ENCODE results near the gene ADAMTS17.

The ADAMTS17 gene

GRCh38 chr15:100235030-100235617 lies 106.7 kb downstream of the ADAMTS17 start:
- H3K79me1 ChIP-seq (ENCODE audit: low read length), result no peaks in the 10 kb centered on the region
- no peak overlapping the region for H3K18ac ChIP-seq (ENCODE audit: low read length)
- H3K4me1 ChIP-seq (ENCODE audit: control insufficient read depth in 1 of 2, insufficient read depth in 2 of 2, low read length in 2 of 2), result no peaks in the 10 kb centered on the region
- H3K9me3 ChIP-seq (ENCODE audit: insufficient read depth, low read depth, low read length), result no peaks in the 10 kb centered on the region
- no peaks in the 10 kb centered on the region for H3K27me3 ChIP-seq (ENCODE audit: insufficient read depth, low read length)
- no peak overlapping the region for H4K91ac ChIP-seq (ENCODE audit: low read depth, low read length)
- no peak overlapping the region for H3K27ac ChIP-seq (ENCODE audit: low read depth, low read length)
- no peak overlapping the region for H2BK5ac ChIP-seq (ENCODE audit: low read depth, low read length, poor library complexity)
- H3K9ac ChIP-seq (ENCODE audit: low read length), result no peak overlapping the region
- H3K23ac ChIP-seq (ENCODE audit: low read length), result no peak overlapping the region
- no peak overlapping the region for H3K14ac ChIP-seq (ENCODE audit: low read length)
- H2BK120ac ChIP-seq (ENCODE audit: insufficient read depth, low read length, poor library complexity), result no peak overlapping the region
- DNase-seq, result no peak
- no peak overlapping the region for H3K4me3 ChIP-seq (ENCODE audit: low read depth, low read length)
- no peaks in the 10 kb centered on the region for H3K79me2 ChIP-seq (ENCODE audit: control insufficient read depth, insufficient read depth, low read length, poor library complexity)
- no peak overlapping the region for H2AFZ ChIP-seq (ENCODE audit: insufficient read depth, low read length, poor library complexity)
- no peak overlapping the region for H3K4ac ChIP-seq (ENCODE audit: low read depth, low read length)
- no peaks in the 10 kb centered on the region for H3K36me3 ChIP-seq (ENCODE audit: control insufficient read depth in 1 of 2, insufficient read depth in 2 of 2, low read length in 2 of 2)
- no peak overlapping the region for H3K4me2 ChIP-seq (ENCODE audit: low read length)
- no peak overlapping the region for H2BK12ac ChIP-seq (ENCODE audit: low read length)
- WGBS (ENCODE audit: extremely low coverage, insufficient coverage, insufficient read length), result no CpG with 5 or more reads among the region's 15 CpGs
- H4K12ac ChIP-seq (ENCODE audit: low read depth, low read length), result no peak overlapping the region
- no peak overlapping the region for H4K8ac ChIP-seq (ENCODE audit: low read depth, low read length)
- H2AK5ac ChIP-seq (ENCODE audit: low read length), result no peak overlapping the region

GRCh38 chr15:100234158-100235029 lies 107.4 kb downstream of the ADAMTS17 start:
- H3K18ac ChIP-seq (ENCODE audit: low read length), result no peak overlapping the region
- no peak overlapping the region for H3K4me3 ChIP-seq (ENCODE audit: low read depth, low read length)
- no peak overlapping the region for H4K12ac ChIP-seq (ENCODE audit: low read depth, low read length)
- WGBS (ENCODE audit: extremely low coverage, insufficient coverage, insufficient read length), result no CpG with 5 or more reads among the region's 20 CpGs
- no peak overlapping the region for H4K91ac ChIP-seq (ENCODE audit: low read depth, low read length)
- H3K27ac ChIP-seq (ENCODE audit: low read depth, low read length), result no peak overlapping the region
- H3K4ac ChIP-seq (ENCODE audit: low read depth, low read length), result no peak overlapping the region
- no peak overlapping the region for H3K14ac ChIP-seq (ENCODE audit: low read length)
- no peaks in the 10 kb centered on the region for H3K9me3 ChIP-seq (ENCODE audit: insufficient read depth, low read depth, low read length)
- no peak overlapping the region for H3K9ac ChIP-seq (ENCODE audit: low read length)
- H4K8ac ChIP-seq (ENCODE audit: low read depth, low read length), result no peak overlapping the region
- H3K79me2 ChIP-seq (ENCODE audit: control insufficient read depth, insufficient read depth, low read length, poor library complexity), result no peaks in the 10 kb centered on the region
- H2BK12ac ChIP-seq (ENCODE audit: low read length), result no peak overlapping the region
- H2BK120ac ChIP-seq (ENCODE audit: insufficient read depth, low read length, poor library complexity), result no peak overlapping the region
- H3K4me2 ChIP-seq (ENCODE audit: low read length), result no peak overlapping the region
- no peak overlapping the region for H2AK5ac ChIP-seq (ENCODE audit: low read length)
- no peak overlapping the region for H3K23ac ChIP-seq (ENCODE audit: low read length)
- no peak overlapping the region for H2BK5ac ChIP-seq (ENCODE audit: low read depth, low read length, poor library complexity)
- no peaks in the 10 kb centered on the region for H3K36me3 ChIP-seq (ENCODE audit: control insufficient read depth in 1 of 2, insufficient read depth in 2 of 2, low read length in 2 of 2)
- no peaks in the 10 kb centered on the region for H3K27me3 ChIP-seq (ENCODE audit: insufficient read depth, low read length)
- no peak overlapping the region for H2AFZ ChIP-seq (ENCODE audit: insufficient read depth, low read length, poor library complexity)
- DNase-seq, result no peak
- no peaks in the 10 kb centered on the region for H3K79me1 ChIP-seq (ENCODE audit: low read length)
- H3K4me1 ChIP-seq (ENCODE audit: control insufficient read depth in 1 of 2, insufficient read depth in 2 of 2, low read length in 2 of 2), result no peaks in the 10 kb centered on the region

GRCh38 chr15:100230784-100231183 lies 111.0 kb downstream of the ADAMTS17 start:
- H3K23ac ChIP-seq (ENCODE audit: low read length), result no peak overlapping the region
- H3K36me3 ChIP-seq (ENCODE audit: control insufficient read depth in 1 of 2, insufficient read depth in 2 of 2, low read length in 2 of 2), result no peaks in the 10 kb centered on the region
- no peaks in the 10 kb centered on the region for H3K79me1 ChIP-seq (ENCODE audit: low read length)
- H3K18ac ChIP-seq (ENCODE audit: low read length), result no peak overlapping the region
- no peak for DNase-seq
- H2BK5ac ChIP-seq (ENCODE audit: low read depth, low read length, poor library complexity), result no peak overlapping the region
- no peak overlapping the region for H4K12ac ChIP-seq (ENCODE audit: low read depth, low read length)
- no peak overlapping the region for H2AFZ ChIP-seq (ENCODE audit: insufficient read depth, low read length, poor library complexity)
- no peak overlapping the region for H4K8ac ChIP-seq (ENCODE audit: low read depth, low read length)
- no peak overlapping the region for H2BK120ac ChIP-seq (ENCODE audit: insufficient read depth, low read length, poor library complexity)
- H3K79me2 ChIP-seq (ENCODE audit: control insufficient read depth, insufficient read depth, low read length, poor library complexity), result no peaks in the 10 kb centered on the region
- H3K4me1 ChIP-seq (ENCODE audit: control insufficient read depth in 1 of 2, insufficient read depth in 2 of 2, low read length in 2 of 2), result peaks cover 0 to 2% of the 10 kb centered on the region in 2 experiments
- no peak overlapping the region for H3K14ac ChIP-seq (ENCODE audit: low read length)
- no peak overlapping the region for H3K9ac ChIP-seq (ENCODE audit: low read length)
- H3K27ac ChIP-seq (ENCODE audit: low read depth, low read length), result no peak overlapping the region
- H4K91ac ChIP-seq (ENCODE audit: low read depth, low read length), result no peak overlapping the region
- H2BK12ac ChIP-seq (ENCODE audit: low read length), result no peak overlapping the region
- no peak overlapping the region for H2AK5ac ChIP-seq (ENCODE audit: low read length)
- H3K4me3 ChIP-seq (ENCODE audit: low read depth, low read length), result no peak overlapping the region
- H3K4ac ChIP-seq (ENCODE audit: low read depth, low read length), result no peak overlapping the region
- no peak overlapping the region for H3K4me2 ChIP-seq (ENCODE audit: low read length)
- H3K9me3 ChIP-seq (ENCODE audit: insufficient read depth, low read depth, low read length), result peaks cover 2% of the 10 kb centered on the region
- no peaks in the 10 kb centered on the region for H3K27me3 ChIP-seq (ENCODE audit: insufficient read depth, low read length)
- no CpG with 5 or more reads among the region's 4 CpGs for WGBS (ENCODE audit: extremely low coverage, insufficient coverage, insufficient read length)

GRCh38 chr15:100229181-100230163 lies 112.3 kb downstream of the ADAMTS17 start:
- H3K4me3 ChIP-seq (ENCODE audit: low read depth, low read length), result no peak overlapping the region
- no peak overlapping the region for H2BK120ac ChIP-seq (ENCODE audit: insufficient read depth, low read length, poor library complexity)
- H4K12ac ChIP-seq (ENCODE audit: low read depth, low read length), result no peak overlapping the region
- H3K79me2 ChIP-seq (ENCODE audit: control insufficient read depth, insufficient read depth, low read length, poor library complexity), result no peaks in the 10 kb centered on the region
- no peak overlapping the region for H2AFZ ChIP-seq (ENCODE audit: insufficient read depth, low read length, poor library complexity)
- no peaks in the 10 kb centered on the region for H3K79me1 ChIP-seq (ENCODE audit: low read length)
- H3K4ac ChIP-seq (ENCODE audit: low read depth, low read length), result no peak overlapping the region
- WGBS (ENCODE audit: extremely low coverage, insufficient coverage, insufficient read length), result no CpG with 5 or more reads among the region's 9 CpGs
- no peak overlapping the region for H3K23ac ChIP-seq (ENCODE audit: low read length)
- peaks cover 0 to 5% of the 10 kb centered on the region in 2 experiments for H3K4me1 ChIP-seq (ENCODE audit: control insufficient read depth in 1 of 2, insufficient read depth in 2 of 2, low read length in 2 of 2)
- H4K91ac ChIP-seq (ENCODE audit: low read depth, low read length), result no peak overlapping the region
- H3K18ac ChIP-seq (ENCODE audit: low read length), result no peak overlapping the region
- peaks cover 2% of the 10 kb centered on the region for H3K9me3 ChIP-seq (ENCODE audit: insufficient read depth, low read depth, low read length)
- H3K9ac ChIP-seq (ENCODE audit: low read length), result no peak overlapping the region
- H3K4me2 ChIP-seq (ENCODE audit: low read length), result no peak overlapping the region
- no peak overlapping the region for H3K14ac ChIP-seq (ENCODE audit: low read length)
- no peak overlapping the region for H2BK5ac ChIP-seq (ENCODE audit: low read depth, low read length, poor library complexity)
- H3K36me3 ChIP-seq (ENCODE audit: control insufficient read depth in 1 of 2, insufficient read depth in 2 of 2, low read length in 2 of 2), result no peaks in the 10 kb centered on the region
- H4K8ac ChIP-seq (ENCODE audit: low read depth, low read length), result no peak overlapping the region
- H3K27ac ChIP-seq (ENCODE audit: low read depth, low read length), result no peak overlapping the region
- DNase-seq, result no peak
- no peaks in the 10 kb centered on the region for H3K27me3 ChIP-seq (ENCODE audit: insufficient read depth, low read length)
- H2BK12ac ChIP-seq (ENCODE audit: low read length), result no peak overlapping the region
- H2AK5ac ChIP-seq (ENCODE audit: low read length), result no peak overlapping the region
